ENCODE measurements around the gene ADIRF.
"Not testable (repeated sequence)": the region's sequence is repeated elsewhere in the genome, so short reads cannot be mapped to it uniquely, and the experiment has no call there.

DNA sequence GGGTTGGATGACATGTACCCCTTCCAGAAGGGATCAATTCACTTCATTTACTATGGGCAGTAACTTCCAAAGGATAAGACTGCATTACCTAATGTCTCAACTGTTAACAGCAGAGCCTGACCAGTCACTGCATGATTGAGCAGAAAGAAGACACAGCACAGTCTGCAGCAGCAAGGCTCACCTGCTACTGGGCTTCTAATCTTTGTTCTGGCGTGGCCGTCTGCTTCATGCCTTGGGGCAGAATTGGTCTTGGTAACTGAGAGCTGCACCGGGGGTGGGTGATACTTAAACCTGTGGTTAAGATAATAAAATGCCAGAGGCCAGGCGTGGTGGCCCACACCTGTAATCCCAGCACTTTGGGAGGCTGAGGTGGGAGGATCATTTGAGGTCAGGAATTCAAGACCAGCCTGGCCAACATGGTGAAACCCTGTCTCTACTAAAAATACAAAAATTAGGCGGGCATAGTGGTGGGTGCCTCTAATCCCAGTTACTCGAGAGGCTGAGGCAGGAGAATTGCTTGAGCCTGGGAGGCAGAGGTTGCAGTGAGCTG, 34.0 kb upstream of the ADIRF start:
- TF ChIP-seq CTCF (conservative IDR thresholded peaks at IDR 0.05; ENCODE audit: low read length); EZH2phosphoT487 (IDR thresholded peaks at IDR 0.05; ENCODE audit: borderline replicate concordance, low read depth, low read length): not testable (repeated sequence)
